Kidney (tissue), 14 donors: ENCODE measurements around the gene CRNKL1. TPM values are rescaled to one million over a fixed set of nuclear protein-coding genes. Genes with fewer than 3 reads are reported as not detected.

Experiments
- DNase-seq, 5 donors: peaks; one replicate each; pipeline ENCODE4 v3.0.0-alpha.2; 2013 to 2020
- FAIRE-seq: peaks from 2 replicates; lab custom pipeline; 2012; peaks lifted over from hg19 to GRCh38; lab: Jason Lieb, UNC
- H3K27ac ChIP-seq, 2 donors: one replicate each; pipeline ENCODE4 v1.7.0; 2013; ENCODE audit warnings: low read depth in 2 of 2, low read length in 2 of 2, inconsistent platforms in 1 of 2
- H3K27me3 ChIP-seq: one replicate; pipeline ENCODE4 v1.7.1; 2013; ENCODE audit warnings: low read length, inconsistent platforms; ENCODE audit not compliant: control insufficient read depth, insufficient read depth
- H3K36me3 ChIP-seq, 3 donors: one replicate each; pipeline versions ENCODE4 v1.7.0 to v1.7.1; 2013; ENCODE audit warnings: low read length in 3 of 3, control low read depth in 1 of 3, inconsistent platforms in 1 of 3; ENCODE audit not compliant: insufficient read depth in 3 of 3, control insufficient read depth in 2 of 3
- H3K4me1 ChIP-seq, 3 donors: one replicate each; pipeline versions ENCODE4 v1.7.0 to v1.7.1; 2013; ENCODE audit warnings: low read length in 3 of 3, inconsistent platforms in 1 of 3, low read depth in 1 of 3; ENCODE audit not compliant: control insufficient read depth in 2 of 3, insufficient read depth in 2 of 3
- H3K4me3 ChIP-seq, 3 donors: one replicate each; pipeline versions ENCODE4 v1.7.0 to v1.8.1; 2013; ENCODE audit warnings: low read length in 3 of 3, control low read depth in 1 of 3, inconsistent platforms in 1 of 3
- H3K9ac ChIP-seq, 3 donors: one replicate each; pipeline versions ENCODE4 v1.7.0 to v1.7.1; 2013; ENCODE audit warnings: low read length in 3 of 3, control low read depth in 1 of 3, inconsistent platforms in 1 of 3
- H3K9me3 ChIP-seq, 3 donors: one replicate each; pipeline versions ENCODE4 v1.7.0 to v1.7.1; 2013; ENCODE audit warnings: low read length in 3 of 3, control low read depth in 1 of 3, inconsistent platforms in 1 of 3; ENCODE audit not compliant: control insufficient read depth in 2 of 3, insufficient read depth in 1 of 3
- CTCF ChIP-seq: IDR thresholded peaks from 3 replicates; pipeline ENCODE4 v1.5.1; 2012; ENCODE audit warnings: mild to moderate bottlenecking, moderate library complexity, borderline replicate concordance; ENCODE audit not compliant: insufficient read depth; ENCODE audit errors: extremely low read depth
- intact Hi-C: fragments of 100-400 bp; cut with DNase I; formaldehyde crosslinking; loops from one replicate; pipeline ENCODE4 v1.11.1; 2022
- polyA plus RNA-seq: library from polyadenylated mRNA; stranded (reverse); fragments of 350-450 nt; fragmentation: Illumina TruSeq; extraction: RNeasy Lipid Tissue Mini Kit (QIAGEN cat#74804); gene quantifications from one replicate; pipeline ENCODE4 v1.2.3, GENCODE V29; 2014; ENCODE audit warnings: low read depth, low replicate concordance; ENCODE audit not compliant: insufficient read depth
- total RNA-seq: library from RNA; stranded (reverse); fragmentation: NEBNext Ultra II Directional; extraction: Animal tissue kit (Norgen Biotek cat#: 25700); gene quantifications from one replicate; pipeline ENCODE4 v1.2.1, GENCODE V29; 2021
- donor health status: control.
- donor health status: control.
- donor health status: control.
- donor health status: control.
- donor health status: control.
- donor health status: DM: yes; HTN: yes; CAD: no.
- donor health status: Normal renal cell carcinoma (clear cell type).

Gene CRNKL1
- total and polyA plus RNA-seq, 2 donors from 2014 or later: 18.3 to 20.8 TPM

DNA sequence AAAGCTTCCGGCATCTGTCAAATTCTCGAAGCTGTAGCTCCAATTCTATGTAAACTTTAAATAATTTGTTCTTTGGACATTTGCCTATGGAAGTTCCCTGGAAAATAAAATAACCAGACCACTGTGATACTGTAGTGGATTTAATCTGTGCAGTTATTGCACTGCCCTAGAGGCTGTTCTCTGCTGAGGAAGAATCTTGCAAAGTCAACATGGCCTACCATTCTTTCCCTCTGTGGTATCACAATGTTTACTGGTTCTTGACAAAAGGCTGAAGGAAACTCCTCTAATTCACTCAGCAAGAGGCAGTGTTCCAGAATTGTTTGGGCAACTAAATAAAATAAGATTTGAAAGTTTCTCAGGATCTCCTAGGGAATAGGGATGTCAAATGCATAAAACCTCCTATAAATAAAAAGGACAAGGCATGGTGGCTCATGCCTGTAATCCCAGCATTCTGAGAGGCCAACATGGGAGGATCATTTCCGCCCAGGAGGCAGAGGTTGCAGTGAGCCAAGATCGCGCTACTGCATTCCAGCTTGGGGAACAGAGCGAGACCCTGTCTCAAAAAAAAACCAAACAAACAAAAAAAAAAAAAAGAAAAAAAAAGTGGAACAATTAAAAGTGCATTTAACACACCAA, 12.4 kb downstream of the CRNKL1 start:
- H3K4me1 ChIP-seq: peaks cover 0 to 15% (median 14%) of the 10 kb centered on the region in 3 donors
- intact Hi-C loops: no loop called here
- H3K27ac ChIP-seq: no peak overlapping the region
- peaks cover 17 to 76% (median 62%) of the 10 kb centered on the region in 3 donors for H3K36me3 ChIP-seq
- DNase-seq (no peak), FAIRE-seq (no peak)
- no peak for TF ChIP-seq CTCF
- H3K9ac ChIP-seq: no peak overlapping the region
- no peaks in the 10 kb centered on the region for H3K27me3 ChIP-seq
- H3K4me3 ChIP-seq: no peak overlapping the region
- H3K9me3 ChIP-seq: no peaks in the 10 kb centered on the region

DNA sequence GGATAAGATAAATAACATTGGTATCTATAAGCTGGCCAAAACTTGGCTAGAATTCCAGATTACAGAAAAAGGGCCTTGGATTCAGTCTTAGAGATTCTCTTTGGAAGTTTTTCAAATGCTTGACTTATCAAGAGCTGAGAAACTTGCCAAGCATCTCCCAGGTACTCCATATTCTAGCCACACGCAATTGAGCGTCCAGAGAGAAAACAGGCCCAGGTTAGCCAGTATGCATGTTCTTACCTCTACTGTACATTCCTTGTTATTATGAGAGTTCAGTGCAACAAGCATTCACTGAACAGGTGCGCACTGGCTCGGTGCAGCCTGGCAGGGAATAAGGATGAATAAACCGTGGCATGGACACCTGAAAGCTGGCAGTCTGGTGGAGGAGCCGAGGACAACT, 13.7 kb downstream of the CRNKL1 start:
- Histone ChIP-seq H3K27ac (no peak overlapping the region), H3K4me3 (no peak overlapping the region), H3K4me1 (peaks cover 0 to 16% (median 16%) of the 10 kb centered on the region in 3 donors), H3K9me3 (no peaks in the 10 kb centered on the region), H3K27me3 (no peaks in the 10 kb centered on the region), H3K9ac (no peak overlapping the region), H3K36me3 (peaks cover 16 to 73% (median 59%) of the 10 kb centered on the region in 3 donors)
- intact Hi-C loops: no loop called here
- no peak for TF ChIP-seq CTCF
- peak in 1 of 5 donors; percentile 9 for DNase-seq
- no peak for FAIRE-seq

- Histone ChIP-seq H3K36me3 (peaks cover 16 to 72% (median 60%) of the 10 kb centered on the region in 3 donors), H3K27me3 (no peaks in the 10 kb centered on the region), H3K9ac (no peak overlapping the region), H3K9me3 (no peaks in the 10 kb centered on the region), H3K4me1 (peaks cover 0 to 16% (median 16%) of the 10 kb centered on the region in 3 donors), H3K27ac (peak overlapping the region in 1 of 2 donors; percentile 12), H3K4me3 (no peak overlapping the region)
- peak in 2 of 5 donors; percentile 26 to 53 for DNase-seq
- FAIRE-seq: peak; percentile 50
- no peak for TF ChIP-seq CTCF
- intact Hi-C loops: no loop called here
Observed at GRCh38 chr20:20037960-20038359, 14.3 kb downstream of the CRNKL1 start.
